Myocyte (in vitro differentiated cells): ENCODE measurements around the gene STX16. TPM values are rescaled to one million over a fixed set of nuclear protein-coding genes. Genes with fewer than 3 reads are reported as not detected.
A peak's percentile ranks its signal among the peaks of the same experiment; 100 is the strongest.

ENCODE experiments used
- DNase-seq: peaks from one replicate; pipeline ENCODE4 v3.0.0-alpha.2; 2012; ENCODE audit warnings: low read depth
- total RNA-seq: library from RNA; depleted of rRNA; stranded (reverse); fragments of >200 nt; gene quantifications from 2 replicates; pipeline ENCODE4 v1.2.3, GENCODE V29; 2014

The STX16 gene
- total RNA-seq, 1 donor from 2014 or later, result 18.5 TPM

DNA sequence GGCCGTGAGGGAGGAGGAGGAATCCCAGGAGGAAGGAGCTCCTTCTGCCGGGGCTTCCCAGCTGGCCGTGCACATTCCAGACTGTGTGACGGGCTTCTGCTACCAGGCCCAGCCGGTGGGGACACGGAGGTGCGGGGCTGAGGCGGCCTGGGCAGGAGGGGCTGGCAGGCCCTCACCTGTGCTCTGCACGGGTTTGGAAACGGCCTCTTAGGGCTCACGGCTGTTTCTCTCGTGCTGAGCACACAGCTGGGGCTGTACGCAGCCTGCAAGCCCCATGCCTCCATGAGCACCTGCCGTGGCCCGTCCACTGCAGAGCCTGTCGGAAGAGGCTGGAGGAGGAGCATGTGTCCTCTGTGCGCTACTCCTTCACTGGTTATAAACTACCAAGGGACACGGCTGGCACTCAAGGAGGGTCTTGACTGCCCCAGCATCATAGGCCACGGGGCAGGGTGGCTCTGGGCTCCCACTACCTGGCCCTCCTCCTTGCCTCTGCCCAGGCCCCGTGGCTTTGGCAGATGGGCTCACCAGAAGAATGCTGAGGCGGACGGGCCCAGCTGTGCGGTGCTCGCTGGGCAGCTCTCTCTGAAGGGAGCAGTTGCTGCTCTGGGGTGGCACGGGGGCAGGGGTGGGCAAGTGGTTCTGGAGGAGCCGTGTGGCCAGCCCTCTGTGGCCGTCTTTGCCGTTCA lies 57.3 kb downstream of the STX16 start:
- DNase-seq, result peak; percentile 72

- no peak for DNase-seq
Observed at GRCh38 chr20:58709013-58709702, 58.1 kb downstream of the STX16 start.

DNA sequence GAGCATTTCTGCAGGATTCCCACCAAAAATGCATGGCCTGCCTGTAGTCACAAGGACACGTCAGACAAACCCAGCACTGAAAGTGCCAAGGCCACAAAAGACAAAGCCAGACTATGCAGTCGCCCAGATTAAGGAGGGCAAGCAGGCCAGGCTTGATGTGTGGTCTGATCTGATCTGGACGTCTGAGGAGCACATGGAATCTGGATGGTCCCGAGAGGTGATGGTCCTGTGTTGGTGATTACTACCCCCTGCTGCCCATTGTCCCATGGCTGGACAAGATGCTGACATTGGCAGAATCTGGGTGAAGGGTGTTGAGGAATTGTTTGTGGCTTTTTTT lies 58.6 kb downstream of the STX16 start:
- DNase-seq, result no peak

- DNase-seq, result no peak
Observed at GRCh38 chr20:58710481-58711265, 59.6 kb downstream of the STX16 start.

DNA sequence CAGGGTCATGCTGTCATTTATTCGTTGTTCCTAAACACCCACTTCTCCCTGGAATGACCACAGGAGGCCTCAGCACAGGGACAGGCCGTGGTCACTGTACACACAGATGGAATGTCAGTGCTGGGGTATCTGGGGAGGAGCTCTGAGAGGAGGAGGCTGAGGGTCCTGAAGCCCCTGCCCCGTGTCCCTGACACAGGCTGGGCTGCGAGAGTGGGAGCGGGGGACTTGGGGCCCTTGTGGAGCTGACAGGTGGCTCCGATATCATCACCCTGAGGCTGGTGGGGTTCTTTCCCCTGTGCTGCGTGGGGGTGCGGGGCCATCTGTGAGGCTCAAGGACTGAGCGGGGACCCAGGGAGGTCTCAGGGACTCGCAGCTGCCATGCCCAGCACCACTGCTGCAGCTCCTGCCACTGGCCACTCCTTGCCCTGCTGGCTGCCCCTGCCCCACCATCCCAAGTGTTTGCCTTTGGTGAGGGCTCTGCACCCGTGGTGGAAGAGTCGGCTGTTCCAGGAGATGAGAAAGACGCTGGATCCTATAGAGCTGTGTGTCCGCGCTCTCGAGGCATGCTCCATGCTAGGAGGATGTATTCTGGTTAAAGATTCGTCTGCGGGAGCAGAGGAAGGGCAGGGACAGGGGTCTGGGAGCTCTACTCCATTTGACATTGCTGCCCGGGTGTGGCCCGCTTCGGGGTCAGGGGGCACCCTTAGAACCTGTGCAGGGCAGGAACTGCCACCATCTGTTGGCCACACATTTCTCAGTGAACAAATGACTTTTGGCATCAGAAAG lies 60.4 kb downstream of the STX16 start:
- no peak for DNase-seq

GRCh38 chr20:58712151-58712791 lies 61.2 kb downstream of the STX16 start:
- no peak for DNase-seq

- DNase-seq, result no peak
Observed at GRCh38 chr20:58712806-58713731, 62.0 kb downstream of the STX16 start.

DNA sequence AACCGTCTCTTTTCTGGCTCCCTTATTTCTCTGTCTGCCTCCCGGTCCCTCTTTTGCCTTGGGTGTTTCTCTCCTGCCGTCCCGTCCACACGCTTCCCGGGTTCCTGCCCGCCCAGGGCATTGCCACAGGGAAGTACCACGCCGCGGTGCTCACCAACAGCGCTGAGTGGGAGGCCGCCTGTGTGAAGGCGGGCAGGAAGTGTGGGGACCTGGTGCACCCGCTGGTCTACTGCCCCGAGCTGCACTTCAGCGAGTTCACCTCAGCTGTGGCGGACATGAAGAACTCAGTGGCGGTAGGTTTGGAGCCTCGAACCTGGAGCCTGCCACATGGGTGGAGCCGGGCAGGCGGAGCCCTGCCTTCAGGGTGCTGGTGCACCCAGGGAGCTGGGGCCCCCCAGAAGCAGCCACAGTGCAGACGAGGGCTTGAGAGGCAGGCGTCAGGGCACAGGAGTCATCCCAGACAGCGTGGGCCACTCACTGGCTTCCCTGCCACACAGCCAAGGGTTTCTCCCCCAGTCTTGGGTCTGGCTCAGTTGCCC lies 62.8 kb downstream of the STX16 start:
- no peak for DNase-seq

DNA sequence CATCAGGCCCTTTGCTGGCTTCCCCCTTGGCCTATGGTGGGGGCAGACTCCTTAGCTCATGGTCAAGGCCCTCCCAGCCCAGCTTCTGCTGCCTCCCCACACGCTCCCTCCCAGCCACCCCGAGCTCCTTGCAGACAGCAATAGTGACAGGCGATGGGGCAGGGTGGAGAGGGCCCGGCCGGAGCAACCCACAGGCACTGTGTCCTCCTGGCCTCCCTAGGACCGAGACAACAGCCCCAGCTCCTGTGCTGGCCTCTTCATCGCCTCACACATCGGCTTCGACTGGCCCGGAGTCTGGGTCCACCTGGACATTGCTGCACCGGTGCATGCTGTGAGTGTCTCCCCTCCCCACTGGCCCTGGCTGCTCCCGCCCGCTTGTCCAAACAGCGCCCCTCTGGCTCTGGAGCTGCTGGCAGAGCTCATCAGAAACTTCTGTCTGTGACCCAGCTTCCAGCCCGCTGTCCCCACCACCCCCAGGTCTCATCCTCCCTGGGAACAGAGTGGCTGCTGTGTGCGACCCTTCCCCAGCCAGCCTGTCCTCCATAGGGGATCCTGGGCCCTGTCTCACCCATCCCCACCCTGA lies 63.3 kb downstream of the STX16 start:
- no peak for DNase-seq

GRCh38 chr20:58714923-58715351 lies 63.9 kb downstream of the STX16 start:
- DNase-seq, result no peak

DNA sequence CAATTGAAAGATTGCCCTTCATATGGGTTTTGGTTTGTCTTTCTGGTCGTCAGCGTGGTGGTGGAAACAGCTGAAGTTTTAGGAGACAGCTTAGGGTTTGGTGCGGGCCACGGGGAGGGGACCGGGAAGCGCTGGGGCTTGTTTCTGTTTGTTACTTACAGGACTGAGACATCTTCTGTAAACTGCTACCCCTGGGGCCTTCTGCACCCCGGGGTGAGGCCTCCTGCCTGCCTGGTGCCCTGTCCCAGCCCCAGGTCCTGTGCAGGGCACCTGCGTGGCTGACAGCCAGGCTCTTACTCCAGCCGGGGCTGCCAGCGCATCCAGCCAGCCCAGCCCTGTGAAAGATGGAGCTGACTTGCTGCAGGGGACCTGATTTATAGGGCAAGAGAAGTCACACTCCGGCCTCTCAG lies 64.3 kb downstream of the STX16 start:
- DNase-seq, result no peak

- DNase-seq, result no peak
Observed at GRCh38 chr20:58715801-58716475, 64.9 kb downstream of the STX16 start.

DNA sequence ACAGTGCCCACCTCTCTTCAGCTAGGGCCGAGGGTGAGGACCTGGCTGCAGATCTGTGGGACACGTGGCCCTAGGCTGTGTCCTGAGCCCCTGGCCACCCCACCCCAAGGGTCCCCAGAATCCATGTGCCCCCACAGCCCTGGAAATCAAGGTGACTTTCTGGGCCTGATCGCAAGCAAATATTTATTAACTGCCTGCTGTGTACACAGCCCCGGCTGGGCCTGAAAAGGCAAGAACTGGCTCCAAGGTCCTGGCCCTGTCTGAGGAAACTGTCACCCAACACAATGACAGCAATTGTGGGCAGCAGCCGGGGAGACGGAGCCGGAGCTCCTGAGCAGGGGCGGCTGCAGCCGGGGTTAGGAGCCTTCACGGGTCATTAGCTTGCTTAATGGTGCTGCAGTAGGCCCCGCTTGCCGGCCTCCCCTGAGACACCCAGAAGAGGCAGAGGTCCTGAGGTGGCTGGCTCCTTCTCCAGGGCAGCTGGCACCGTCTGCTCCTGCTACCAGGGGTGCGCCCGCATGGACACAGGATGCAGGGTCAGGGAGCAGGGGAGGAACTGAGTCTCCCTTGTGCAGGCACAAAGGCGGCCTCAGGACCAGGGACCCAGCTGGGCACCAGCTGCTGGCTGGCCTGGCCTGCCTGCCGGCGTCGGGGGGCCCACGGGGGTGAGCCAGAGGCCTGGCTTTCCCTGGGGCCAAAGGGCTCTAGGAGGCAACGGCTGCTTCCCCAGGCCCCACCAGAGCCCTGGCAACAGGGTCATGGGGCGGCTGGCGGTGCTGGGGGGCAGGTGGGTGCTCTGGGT lies 65.6 kb downstream of the STX16 start:
- DNase-seq, result no peak

GRCh38 chr20:58717278-58718091 lies 66.4 kb downstream of the STX16 start:
- no peak for DNase-seq

DNA sequence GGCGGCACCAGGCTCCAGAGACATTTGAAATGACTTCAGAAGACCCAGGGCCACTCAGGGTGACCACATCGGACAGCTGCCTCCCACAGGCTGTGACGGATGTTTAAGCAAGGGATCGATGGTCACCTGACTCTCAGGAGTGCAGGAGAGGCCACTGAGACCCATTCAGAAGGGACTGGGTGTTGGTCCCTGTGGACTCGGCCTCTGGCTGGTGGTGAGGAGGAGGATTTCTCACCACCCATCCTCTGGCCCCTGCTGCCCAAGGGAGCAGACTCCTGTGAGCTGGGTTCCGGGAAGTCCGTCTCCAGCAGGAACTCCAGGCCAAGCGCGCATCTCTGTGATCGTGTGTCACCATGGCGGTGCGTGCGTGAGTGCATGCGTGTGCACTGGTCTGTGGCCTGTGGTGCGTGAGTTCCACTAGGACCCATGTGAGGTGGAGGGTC lies 67.1 kb downstream of the STX16 start:
- no peak for DNase-seq

DNA sequence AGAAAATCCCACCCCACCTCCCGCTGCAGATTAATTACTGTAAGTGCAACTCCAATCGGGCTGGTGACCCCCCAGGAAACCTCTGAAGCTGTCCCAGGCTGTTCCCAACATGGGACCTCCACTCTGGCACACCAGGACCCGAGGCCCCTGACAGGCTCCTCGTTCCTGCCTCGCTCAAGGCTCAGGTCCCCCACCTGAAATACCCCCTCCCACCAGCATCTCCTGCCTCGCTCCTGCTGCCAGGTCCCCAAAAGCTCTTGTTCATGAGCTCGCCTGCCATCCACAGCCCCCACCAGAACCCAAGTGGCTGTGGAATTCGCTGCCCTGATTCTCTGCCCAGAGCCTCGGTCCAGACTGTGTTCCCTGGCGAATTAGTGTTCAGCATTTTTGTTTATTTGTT lies 67.6 kb downstream of the STX16 start:
- DNase-seq, result no peak

- no peak for DNase-seq
Observed at GRCh38 chr20:58719258-58719657, 68.2 kb downstream of the STX16 start.
